Stimulated activated CD8-positive, alpha-beta memory T cell treated with anti-CD3 and anti-CD28 coated beads, Interleukin-12 subunit alpha, Interleukin-12 subunit beta, amount 100 ng/mL, for 24 hours (primary cell): ENCODE results near the gene BMAL1.
"Not testable (repeated sequence)": the region's sequence is repeated elsewhere in the genome, so short reads cannot be mapped to it uniquely, and the experiment has no call there.

Experiments used
- DNase-seq: peaks from one replicate; pipeline ENCODE4 v3.0.0-alpha.2; 2020; ENCODE audit errors: extremely low read depth

Gene BMAL1

GRCh38 chr11:13277768-13278608, at the start of gene BMAL1:
Gene BMAL1 (plus strand): TSS chr11:13277790. CDS start chr11:13354309, 76,519 bp downstream.
- DNase-seq = no peak

GRCh38 chr11:13228572-13228971, 49.0 kb upstream of the BMAL1 start:
- DNase-seq = no peak

GRCh38 chr11:13229136-13229535, 48.5 kb upstream of the BMAL1 start:
- DNase-seq = no peak

- no peak for DNase-seq
Observed at GRCh38 chr11:13229711-13230318, 47.8 kb upstream of the BMAL1 start.

- no peak for DNase-seq
Observed at GRCh38 chr11:13233173-13233745, 44.3 kb upstream of the BMAL1 start.

- DNase-seq = no peak
Observed at GRCh38 chr11:13235895-13236294, 41.7 kb upstream of the BMAL1 start.

GRCh38 chr11:13236626-13237025, 41.0 kb upstream of the BMAL1 start:
- DNase-seq = no peak

GRCh38 chr11:13237761-13238160, 39.8 kb upstream of the BMAL1 start:
- DNase-seq = no peak

- no peak for DNase-seq
Observed at GRCh38 chr11:13238879-13239514, 38.6 kb upstream of the BMAL1 start.

GRCh38 chr11:13242564-13242963, 35.0 kb upstream of the BMAL1 start:
- no peak for DNase-seq

- no peak for DNase-seq
Observed at GRCh38 chr11:13247606-13248296, 29.8 kb upstream of the BMAL1 start.

- no peak for DNase-seq
Observed at GRCh38 chr11:13249177-13249576, 28.4 kb upstream of the BMAL1 start.

- no peak for DNase-seq
Observed at GRCh38 chr11:13249992-13250391, 27.6 kb upstream of the BMAL1 start.

GRCh38 chr11:13251966-13252365, 25.6 kb upstream of the BMAL1 start:
- no peak for DNase-seq

- no peak for DNase-seq
Observed at GRCh38 chr11:13252438-13252837, 25.2 kb upstream of the BMAL1 start.

- DNase-seq = no peak
Observed at GRCh38 chr11:13256216-13256615, 21.4 kb upstream of the BMAL1 start.

- DNase-seq = not testable (repeated sequence)
Observed at GRCh38 chr11:13258061-13258460, 19.5 kb upstream of the BMAL1 start.

GRCh38 chr11:13258855-13259254, 18.7 kb upstream of the BMAL1 start:
- no peak for DNase-seq

- no peak for DNase-seq
Observed at GRCh38 chr11:13259374-13259773, 18.2 kb upstream of the BMAL1 start.

GRCh38 chr11:13260201-13260962, 17.2 kb upstream of the BMAL1 start:
- DNase-seq = no peak

- DNase-seq = no peak
Observed at GRCh38 chr11:13260963-13261588, 16.5 kb upstream of the BMAL1 start.
